Measurements from ENCODE around the gene KCND3.
"Not testable (repeated sequence)": the region's sequence is repeated elsewhere in the genome, so short reads cannot be mapped to it uniquely, and the experiment has no call there.

The KCND3 gene

GRCh38 chr1:111768023-111768422 lies 221.4 kb downstream of the KCND3 start:
- no peak for DNase-seq

- no peak for DNase-seq
These were observed 227.1 kb downstream of the KCND3 start for GRCh38 chr1:111762332-111762731.

GRCh38 chr1:111761717-111762116 lies 227.8 kb downstream of the KCND3 start:
- DNase-seq: no peak

GRCh38 chr1:111758373-111758772 lies 231.1 kb downstream of the KCND3 start:
- DNase-seq: no peak

- DNase-seq: no peak
These were observed 233.3 kb downstream of the KCND3 start for GRCh38 chr1:111756124-111756513.

GRCh38 chr1:111755331-111756123 lies 233.9 kb downstream of the KCND3 start, which contains the start of gene DDX20:
Gene DDX20 (plus strand): TSS chr1:111755901. CDS start chr1:111755925, 24 bp downstream.
- peak; percentile 98 for DNase-seq

- DNase-seq: peak; percentile 76
These were observed 234.5 kb downstream of the KCND3 start for GRCh38 chr1:111754984-111755330.

GRCh38 chr1:111751906-111752575 lies 237.4 kb downstream of the KCND3 start:
- DNase-seq: no peak

- no peak for DNase-seq
These were observed 238.6 kb downstream of the KCND3 start for GRCh38 chr1:111750856-111751255.

- no peak for DNase-seq
These were observed 239.8 kb downstream of the KCND3 start for GRCh38 chr1:111749628-111750027.

GRCh38 chr1:111747947-111748346 lies 241.5 kb downstream of the KCND3 start:
- DNase-seq: no peak

GRCh38 chr1:111747282-111747734 lies 242.2 kb downstream of the KCND3 start:
- DNase-seq: peak; percentile 79

- DNase-seq: no peak
These were observed 242.9 kb downstream of the KCND3 start for GRCh38 chr1:111746614-111746999.

GRCh38 chr1:111745675-111746613 lies 243.5 kb downstream of the KCND3 start:
- no peak for DNase-seq

- no peak for DNase-seq
These were observed 245.8 kb downstream of the KCND3 start for GRCh38 chr1:111743679-111744101.

- DNase-seq: no peak
These were observed 246.4 kb downstream of the KCND3 start for GRCh38 chr1:111742938-111743549.

- DNase-seq: not testable (repeated sequence)
These were observed 247.2 kb downstream of the KCND3 start for GRCh38 chr1:111742292-111742691.

GRCh38 chr1:111739925-111740765 lies 249.3 kb downstream of the KCND3 start:
- DNase-seq: no peak

GRCh38 chr1:111739194-111739924 lies 250.1 kb downstream of the KCND3 start, which contains the start of gene INKA2:
Gene INKA2 (minus strand): TSS chr1:111739395. CDS start chr1:111739242, 153 bp downstream.
- DNase-seq: peak; percentile 89

- peak; percentile 77 for DNase-seq
These were observed 250.9 kb downstream of the KCND3 start for GRCh38 chr1:111738436-111739193.
